Endothelial cell of umbilical vein (primary cell): ENCODE data around the gene EIF5AL1.

ENCODE experiments used
- EZH2 ChIP-seq: IDR thresholded peaks from 2 replicates; pipeline ENCODE4 v1.6.1; 2012; ENCODE audit warnings: borderline replicate concordance, low read depth, mild to moderate bottlenecking, moderate library complexity, low read length, inconsistent platforms; ENCODE audit not compliant: severe bottlenecking
- JUN ChIP-seq: IDR thresholded peaks from 2 replicates; pipeline ENCODE4 v1.6.1; 2011; ENCODE audit warnings: borderline replicate concordance, low read depth; ENCODE audit not compliant: insufficient read length, insufficient read depth
- POLR2AphosphoS5 ChIP-seq: IDR thresholded peaks from 2 replicates; pipeline ENCODE4 v1.6.1; 2012; ENCODE audit warnings: low read depth, mild to moderate bottlenecking, control low read depth, low read length, moderate library complexity; ENCODE audit not compliant: insufficient read depth
- TF ChIP-seq, protein P1 (sequence below), 2 donors: IDR thresholded peaks; 1 replicate in 1 of 2; 2 replicates in 1 of 2; pipeline ENCODE4 v1.5.1; 2011; ENCODE audit warnings: low read length in 2 of 2, mild to moderate bottlenecking in 2 of 2, moderate library complexity in 2 of 2, control low read depth in 1 of 2, inconsistent platforms in 1 of 2, low read depth in 1 of 2; ENCODE audit not compliant: insufficient read depth in 1 of 2; ENCODE audit errors: extremely low read depth in 1 of 2

DNA sequence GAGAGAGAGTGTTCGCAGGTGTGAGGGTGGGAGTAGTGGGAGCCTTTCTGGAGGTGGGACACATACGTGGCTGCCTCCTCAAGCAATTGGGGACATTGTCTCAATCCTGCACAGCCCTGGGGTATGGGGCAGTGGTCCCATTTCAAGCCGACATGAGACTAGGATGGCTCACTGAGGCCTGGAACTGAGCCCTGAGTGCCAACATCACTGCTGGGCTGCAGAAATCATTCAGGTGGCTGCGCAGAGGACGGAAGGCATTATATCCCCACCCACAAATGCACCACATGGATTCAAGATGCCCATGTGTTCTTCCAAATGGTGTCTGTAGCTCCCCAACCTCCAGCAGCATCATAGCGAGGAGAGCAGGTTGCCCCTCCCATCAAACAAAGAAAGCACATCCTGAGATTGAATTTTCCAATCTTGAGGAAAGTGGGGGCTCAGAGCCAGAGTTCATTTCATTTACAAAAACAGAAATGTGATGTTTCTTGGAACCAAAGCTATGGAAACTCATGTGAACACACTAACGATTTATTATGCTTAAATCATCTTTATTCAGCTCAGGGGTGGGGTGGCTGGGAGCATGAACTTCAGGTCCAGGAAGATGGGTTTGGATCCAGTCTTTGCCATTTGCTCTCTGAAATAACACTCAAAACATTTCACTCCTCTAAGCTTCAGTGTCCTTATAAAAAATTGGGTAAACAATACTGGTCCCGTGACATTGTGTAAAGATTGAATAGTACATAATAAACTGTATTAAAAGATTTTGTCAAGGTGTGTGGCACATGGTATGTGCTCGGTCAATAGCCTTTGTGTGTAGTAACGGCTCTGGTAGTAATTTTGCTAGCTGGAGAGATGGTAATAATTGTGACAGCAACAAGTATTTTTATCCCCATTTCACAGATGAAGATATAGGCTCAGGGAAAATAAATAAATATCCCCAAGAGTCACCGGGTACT is 43.3 kb downstream of the EIF5AL1 start:
- TF ChIP-seq EZH2 = no peak
- TF ChIP-seq, protein P1, sequence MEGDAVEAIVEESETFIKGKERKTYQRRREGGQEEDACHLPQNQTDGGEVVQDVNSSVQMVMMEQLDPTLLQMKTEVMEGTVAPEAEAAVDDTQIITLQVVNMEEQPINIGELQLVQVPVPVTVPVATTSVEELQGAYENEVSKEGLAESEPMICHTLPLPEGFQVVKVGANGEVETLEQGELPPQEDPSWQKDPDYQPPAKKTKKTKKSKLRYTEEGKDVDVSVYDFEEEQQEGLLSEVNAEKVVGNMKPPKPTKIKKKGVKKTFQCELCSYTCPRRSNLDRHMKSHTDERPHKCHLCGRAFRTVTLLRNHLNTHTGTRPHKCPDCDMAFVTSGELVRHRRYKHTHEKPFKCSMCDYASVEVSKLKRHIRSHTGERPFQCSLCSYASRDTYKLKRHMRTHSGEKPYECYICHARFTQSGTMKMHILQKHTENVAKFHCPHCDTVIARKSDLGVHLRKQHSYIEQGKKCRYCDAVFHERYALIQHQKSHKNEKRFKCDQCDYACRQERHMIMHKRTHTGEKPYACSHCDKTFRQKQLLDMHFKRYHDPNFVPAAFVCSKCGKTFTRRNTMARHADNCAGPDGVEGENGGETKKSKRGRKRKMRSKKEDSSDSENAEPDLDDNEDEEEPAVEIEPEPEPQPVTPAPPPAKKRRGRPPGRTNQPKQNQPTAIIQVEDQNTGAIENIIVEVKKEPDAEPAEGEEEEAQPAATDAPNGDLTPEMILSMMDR (IDR thresholded peaks at IDR 0.05; ENCODE audit: extremely low read depth in 1 of 2, insufficient read depth in 1 of 2, low read depth in 1 of 2, low read length in 2 of 2) = no peak
- TF ChIP-seq POLR2AphosphoS5 = no peak
- TF ChIP-seq JUN = no peak
